Measurements from ENCODE around the gene TMEM123. TPM values are rescaled to one million over a fixed set of nuclear protein-coding genes. Genes with fewer than 3 reads are reported as not detected.

The TMEM123 gene
- total and polyA plus RNA-seq, 2 of the 13 experiments (the other 11 are each of a cell fraction or from before 2014, with no cell fraction given), result 365 to 2,761 TPM

- TF ChIP-seq ARID3A (IDR thresholded peaks at IDR 0.05; ENCODE audit: low read depth, low read length), result peak; percentile 97
- TF ChIP-seq NCOA2 (CRISPR knock-in tag; IDR thresholded peaks at IDR 0.05), result peak; percentile 93
- TF ChIP-seq AGO1 (IDR thresholded peaks at IDR 0.05; ENCODE audit: low read depth, low read length, poor library complexity, severe bottlenecking), result no peak
- peak; percentile 10; the same call in 1 of the 2 replicates for TF ChIP-seq TBX3 (IDR thresholded peaks at IDR 0.05; ENCODE audit: borderline replicate concordance)
- peak; percentile 85; the same call in 1 of the 2 replicates for TF ChIP-seq ZBTB20 (CRISPR knock-in tag; IDR thresholded peaks at IDR 0.05; ENCODE audit: borderline replicate concordance, low read depth)
- TF ChIP-seq MAFK (conservative IDR thresholded peaks at IDR 0.05 in 1 of 2, IDR thresholded peaks at IDR 0.05 in 1 of 2; ENCODE audit: low read length in 2 of 2), result 0 out of 4 replicates have a peak, but pooled peaks of 1 of the 2 experiments have one; percentile 1
- TF ChIP-seq ZFP36L1 (CRISPR knock-in tag; IDR thresholded peaks at IDR 0.05), result 0 out of 2 replicates have a peak, but pooled peaks have one; percentile 53
- TF ChIP-seq MAFG (CRISPR knock-in tag; IDR thresholded peaks at IDR 0.05), result no peak
- no peak for TF ChIP-seq RBM39 (IDR thresholded peaks at IDR 0.05; ENCODE audit: low read depth, low read length, poor library complexity, severe bottlenecking)
- TF ChIP-seq ATF1 (CRISPR knock-in tag; IDR thresholded peaks at IDR 0.05), result peak; percentile 71; the same call in 1 of the 2 replicates
- peak; percentile 95 for TF ChIP-seq CEBPB (IDR thresholded peaks at IDR 0.05; ENCODE audit: borderline replicate concordance, low read depth, low read length)
- peak; percentile 85 for TF ChIP-seq HOXA3 (CRISPR knock-in tag; IDR thresholded peaks at IDR 0.05)
- TF ChIP-seq CSRNP2 (CRISPR knock-in tag; conservative IDR thresholded peaks at IDR 0.05; ENCODE audit: low read depth), result no peak
- peak; percentile 42; the same call in 1 of the 2 replicates for TF ChIP-seq YEATS2 (CRISPR knock-in tag; IDR thresholded peaks at IDR 0.05; ENCODE audit: borderline replicate concordance)
- peak; percentile 86 for TF ChIP-seq BCL6 (CRISPR knock-in tag; IDR thresholded peaks at IDR 0.05)
- TF ChIP-seq ZNF441 (CRISPR knock-in tag; IDR thresholded peaks at IDR 0.05; ENCODE audit: borderline replicate concordance), result no peak
- peak; percentile 94 for TF ChIP-seq MEF2D (CRISPR knock-in tag; IDR thresholded peaks at IDR 0.05)
- TF ChIP-seq ZNF296 (CRISPR knock-in tag; conservative IDR thresholded peaks at IDR 0.05), result no peak
- TF ChIP-seq HDAC1 (CRISPR knock-in tag; IDR thresholded peaks at IDR 0.05), result peak; percentile 59
- TF ChIP-seq ETV5 (CRISPR knock-in tag; IDR thresholded peaks at IDR 0.05; ENCODE audit: borderline replicate concordance), result peak; percentile 98
- peak; percentile 80 for TF ChIP-seq DPF2 (CRISPR knock-in tag; IDR thresholded peaks at IDR 0.05; ENCODE audit: borderline replicate concordance, low read depth)
- TF ChIP-seq TOPORS (CRISPR knock-in tag; IDR thresholded peaks at IDR 0.05), result no peak
- peak; percentile 94 for TF ChIP-seq TEAD3 (CRISPR knock-in tag; optimal IDR thresholded peaks at IDR 0.05; ENCODE audit: borderline replicate concordance)
- peak; percentile 60; the same call in 1 of the 2 replicates for TF ChIP-seq ZNF710 (CRISPR knock-in tag; IDR thresholded peaks at IDR 0.05; ENCODE audit: borderline replicate concordance)
- peak; percentile 83; the same call in 1 of the 2 replicates for TF ChIP-seq NCOR1 (IDR thresholded peaks at IDR 0.05; ENCODE audit: borderline replicate concordance, low read length)
- TF ChIP-seq ASH2L (IDR thresholded peaks at IDR 0.05; ENCODE audit: insufficient read length, low read depth, low read length), result peak; percentile 56
- peak; percentile 62; the same call in 1 of the 2 replicates for TF ChIP-seq GATA4 (IDR thresholded peaks at IDR 0.05; ENCODE audit: borderline replicate concordance, low read depth)
Observed at GRCh38 chr11:102462610-102463009, 10.0 kb upstream of the TMEM123 start (continued).

Data from HepG2 (cell line).